Measurements from ENCODE around the gene TALDO1. TPM values are rescaled to one million over a fixed set of nuclear protein-coding genes. Genes with fewer than 3 reads are reported as not detected.
A peak's percentile ranks its signal among the peaks of the same experiment; 100 is the strongest.

TALDO1 gene
- total and polyA plus RNA-seq, 8 donors, result 50.3 to 83.9 (median 74.6) TPM

DNA sequence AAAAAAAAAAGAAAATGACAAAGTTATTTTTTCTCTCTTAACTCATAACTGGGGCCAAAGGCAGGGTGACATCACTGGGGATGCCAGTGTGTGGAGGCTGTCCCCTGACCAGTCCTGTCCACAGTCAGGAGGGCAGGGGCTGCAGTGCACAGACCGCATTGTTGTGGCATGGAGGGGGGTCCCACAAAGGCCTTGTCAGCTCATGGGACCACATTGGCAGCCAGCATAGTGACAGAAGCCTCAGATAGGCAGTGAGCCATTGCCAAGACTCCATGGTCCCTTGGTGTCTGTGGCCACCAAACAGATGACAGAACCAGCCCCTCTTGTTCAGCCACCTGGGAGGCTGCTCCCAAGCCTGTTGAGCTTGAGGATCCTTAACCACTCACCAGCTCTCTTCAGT lies 47.5 kb upstream of the TALDO1 start:
- intact Hi-C loops (cut with DNase I), result no loop called here
- H3K4me3 ChIP-seq, result no peak overlapping the region
- no peak overlapping the region for H3K27ac ChIP-seq
- H3K27me3 ChIP-seq, result no peaks in the 10 kb centered on the region
- no peak for ATAC-seq
- FAIRE-seq, result no peak
- 90 to 100% methylated on average over 1 of the region's 1 CpG for WGBS, 2 donors
- no peak for DNase-seq
- TF ChIP-seq, protein P1, sequence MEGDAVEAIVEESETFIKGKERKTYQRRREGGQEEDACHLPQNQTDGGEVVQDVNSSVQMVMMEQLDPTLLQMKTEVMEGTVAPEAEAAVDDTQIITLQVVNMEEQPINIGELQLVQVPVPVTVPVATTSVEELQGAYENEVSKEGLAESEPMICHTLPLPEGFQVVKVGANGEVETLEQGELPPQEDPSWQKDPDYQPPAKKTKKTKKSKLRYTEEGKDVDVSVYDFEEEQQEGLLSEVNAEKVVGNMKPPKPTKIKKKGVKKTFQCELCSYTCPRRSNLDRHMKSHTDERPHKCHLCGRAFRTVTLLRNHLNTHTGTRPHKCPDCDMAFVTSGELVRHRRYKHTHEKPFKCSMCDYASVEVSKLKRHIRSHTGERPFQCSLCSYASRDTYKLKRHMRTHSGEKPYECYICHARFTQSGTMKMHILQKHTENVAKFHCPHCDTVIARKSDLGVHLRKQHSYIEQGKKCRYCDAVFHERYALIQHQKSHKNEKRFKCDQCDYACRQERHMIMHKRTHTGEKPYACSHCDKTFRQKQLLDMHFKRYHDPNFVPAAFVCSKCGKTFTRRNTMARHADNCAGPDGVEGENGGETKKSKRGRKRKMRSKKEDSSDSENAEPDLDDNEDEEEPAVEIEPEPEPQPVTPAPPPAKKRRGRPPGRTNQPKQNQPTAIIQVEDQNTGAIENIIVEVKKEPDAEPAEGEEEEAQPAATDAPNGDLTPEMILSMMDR (IDR thresholded peaks at IDR 0.05), result no peak
- H3K9me3 ChIP-seq, result no peaks in the 10 kb centered on the region
- H3K36me3 ChIP-seq, result peaks cover 0 to 4% (median 0%) of the 10 kb centered on the region in 3 donors
- peaks cover 16 to 43% (median 25%) of the 10 kb centered on the region in 3 donors for H3K4me1 ChIP-seq

DNA sequence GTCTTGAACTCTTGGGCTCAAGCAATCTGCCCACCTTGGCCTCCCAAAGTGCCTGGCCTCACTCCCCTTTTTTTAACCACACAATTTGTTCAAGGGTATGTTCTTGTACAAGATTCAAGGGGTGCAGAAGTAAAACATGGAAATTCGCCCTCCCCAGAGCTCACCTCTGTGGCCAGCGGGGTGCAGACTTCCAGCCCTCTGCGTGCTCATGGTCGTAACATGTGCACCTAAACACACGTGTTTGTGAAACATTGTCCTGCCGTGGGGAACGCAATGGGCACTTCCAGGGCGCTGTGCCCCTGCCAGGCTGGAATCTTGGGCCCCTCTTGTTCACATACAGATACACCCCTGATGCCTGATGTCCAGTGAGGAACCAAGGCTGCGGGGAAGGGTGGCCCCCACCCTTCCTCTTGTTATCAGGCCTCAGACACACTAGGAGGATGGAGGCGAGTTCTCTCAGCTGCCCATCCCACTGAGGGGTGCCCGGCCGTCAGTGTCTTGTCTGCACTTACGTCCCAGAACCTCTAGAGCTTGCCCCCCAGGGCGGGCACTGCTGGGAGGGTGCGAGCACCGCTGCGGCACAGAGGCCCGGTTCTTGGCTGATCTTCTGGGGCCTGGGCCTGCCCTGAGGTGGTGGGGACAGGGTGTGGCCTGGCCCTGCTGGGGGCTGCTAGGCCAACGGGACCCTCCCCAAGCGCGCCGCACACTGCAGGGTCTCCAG lies 45.4 kb upstream of the TALDO1 start:
- Histone ChIP-seq H3K36me3 (peaks cover 0 to 4% (median 0%) of the 10 kb centered on the region in 3 donors), H3K27ac (peak overlapping the region in 3 of 4 donors; percentile 58 to 89 (median 69)), H3K4me3 (no peak overlapping the region), H3K4me1 (peaks cover 16 to 38% (median 22%) of the 10 kb centered on the region in 3 donors), H3K27me3 (no peaks in the 10 kb centered on the region), H3K9me3 (no peaks in the 10 kb centered on the region)
- intact Hi-C loops (cut with DNase I), result no loop called here
- TF ChIP-seq, protein P1 (IDR thresholded peaks at IDR 0.05), result no peak
- 92 to 95% methylated on average over 22 of the region's 22 CpGs for WGBS, 2 donors
- FAIRE-seq (no peak), ATAC-seq (no peak), DNase-seq (peak in 4 of 6 donors; percentile 12 to 66 (median 33))

DNA sequence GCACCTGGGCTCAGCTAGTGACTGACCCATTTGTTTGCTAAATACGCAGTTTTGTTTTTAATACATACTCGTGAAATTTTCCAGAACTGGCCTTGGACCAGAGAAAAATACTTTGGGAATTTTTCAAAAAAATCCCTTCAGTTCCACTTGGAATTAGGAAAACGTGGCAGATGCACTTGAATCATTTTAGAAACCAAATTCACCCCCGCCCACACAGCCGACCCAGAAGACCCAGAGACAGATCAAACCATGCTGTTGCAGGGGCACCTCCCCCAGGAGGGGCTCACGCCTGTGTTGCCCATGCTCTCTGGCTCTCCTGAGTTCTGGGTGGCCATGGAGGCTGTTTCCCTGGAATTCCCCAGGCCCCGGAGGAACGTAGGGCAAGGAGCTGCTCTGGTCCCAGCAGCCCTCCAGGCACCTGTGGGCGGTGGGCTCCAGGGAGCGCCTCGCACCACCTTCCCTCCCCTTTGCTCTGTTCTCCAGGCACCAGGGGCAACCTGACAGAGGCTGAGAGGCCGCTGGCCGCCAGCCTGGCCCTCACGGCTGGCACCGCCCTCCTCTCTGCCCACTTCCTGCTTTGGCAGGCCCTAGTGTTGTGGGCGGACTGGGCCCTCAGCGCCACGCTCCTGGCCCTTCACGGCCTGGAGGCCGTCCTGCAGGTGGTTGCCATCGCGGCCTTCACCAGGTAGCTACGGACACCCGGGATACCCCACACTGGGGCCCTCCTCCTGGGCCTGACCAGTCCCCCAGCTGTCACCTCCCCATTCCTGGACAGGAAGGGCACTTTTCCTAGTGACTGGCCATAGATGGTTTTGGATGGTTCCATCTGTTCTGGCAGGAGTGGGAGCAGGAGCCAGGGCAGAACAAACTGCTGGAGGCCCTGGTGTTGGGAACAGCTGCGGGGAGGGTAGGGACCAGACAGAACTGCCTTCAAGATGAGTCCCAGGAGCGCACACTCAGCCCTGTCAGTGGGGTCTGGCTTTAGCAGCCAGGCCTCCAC lies 44.5 kb upstream of the TALDO1 start:
- H3K27ac ChIP-seq, result peak overlapping the region in 3 of 4 donors; percentile 58 to 89 (median 69)
- H3K9me3 ChIP-seq, result no peaks in the 10 kb centered on the region
- no peak for FAIRE-seq
- H3K4me1 ChIP-seq, result peaks cover 18 to 42% (median 29%) of the 10 kb centered on the region in 3 donors
- H3K36me3 ChIP-seq, result peaks cover 0 to 4% (median 0%) of the 10 kb centered on the region in 3 donors
- TF ChIP-seq, protein P1 (IDR thresholded peaks at IDR 0.05), result no peak
- ATAC-seq, result peak in 3 of 4 donors; percentile 22 to 54 (median 50)
- H3K27me3 ChIP-seq, result no peaks in the 10 kb centered on the region
- WGBS, 2 donors, result 52% methylated on average over 25 to 26 of the region's 26 CpGs
- DNase-seq, result peak in 5 of 6 donors; percentile 73 to 91 (median 75)
- intact Hi-C loops (cut with DNase I), result no loop called here
- H3K4me3 ChIP-seq, result no peak overlapping the region

DNA sequence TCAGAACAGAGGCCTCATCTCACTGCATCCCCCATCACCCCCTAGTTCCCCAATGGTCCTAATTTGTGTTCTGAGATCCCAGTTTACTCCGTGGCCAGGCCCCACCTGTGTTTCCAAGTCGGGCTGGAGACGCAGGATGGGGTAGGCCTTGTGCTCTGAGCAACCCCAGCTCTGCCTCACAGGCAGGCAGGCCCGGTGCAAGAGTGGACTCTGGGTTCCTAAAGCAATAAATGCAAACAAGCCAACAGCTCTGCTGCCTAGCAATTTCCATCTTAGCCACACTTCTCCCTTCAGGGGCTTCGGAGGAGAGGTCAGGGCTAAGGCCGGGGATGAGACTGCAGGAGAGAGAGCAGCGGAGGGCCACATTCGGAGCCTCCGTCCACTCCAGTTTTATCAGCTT lies 43.8 kb upstream of the TALDO1 start:
- intact Hi-C loops (cut with DNase I), result no loop called here
- Histone ChIP-seq H3K27me3 (no peaks in the 10 kb centered on the region), H3K4me1 (peaks cover 23 to 42% (median 31%) of the 10 kb centered on the region in 3 donors), H3K27ac (peak overlapping the region in 3 of 4 donors; percentile 58 to 93 (median 89)), H3K36me3 (peaks cover 0 to 4% (median 0%) of the 10 kb centered on the region in 3 donors), H3K9me3 (no peaks in the 10 kb centered on the region), H3K4me3 (no peak overlapping the region)
- TF ChIP-seq, protein P1 (IDR thresholded peaks at IDR 0.05), result no peak
- FAIRE-seq, result no peak
- ATAC-seq, result no peak
- peak in 1 of 6 donors; percentile 38 for DNase-seq
- 83 to 90% methylated on average over 9 of the region's 9 CpGs for WGBS, 2 donors

Measured in pancreas (tissue), 10 donors.